GM08714 (cell line): ENCODE measurements around the gene SYT15.
"Not testable (repeated sequence)": the region's sequence is repeated elsewhere in the genome, so short reads cannot be mapped to it uniquely, and the experiment has no call there.

Source experiments
- H3K4me3 ChIP-seq: fragments of 200-500 bp; sonication (Bioruptor generic); 2 replicates; pipeline ENCODE4 v1.5.1; 2014; ENCODE audit warnings: mild to moderate bottlenecking, low read length, inconsistent platforms
- ZNF274 ChIP-seq: IDR thresholded peaks from 2 replicates; pipeline ENCODE4 v1.6.1; 2012; ENCODE audit warnings: mild to moderate bottlenecking, low read depth, low read length

The SYT15 gene

DNA sequence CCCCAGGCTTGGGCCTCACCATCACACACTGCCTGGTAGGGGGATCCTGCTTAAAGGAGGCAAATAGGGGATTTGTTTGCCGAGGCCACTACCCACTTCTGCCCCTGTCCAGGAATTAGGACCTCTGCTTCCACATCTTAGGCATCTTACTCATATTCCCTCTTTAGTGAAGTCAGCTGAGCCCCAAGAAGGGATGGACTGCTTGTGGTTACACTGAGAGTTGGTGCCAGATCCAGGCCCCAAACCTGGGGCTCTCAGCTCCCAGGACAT, 20.9 kb upstream of the SYT15 start:
- H3K4me3 ChIP-seq: no peak overlapping the region
- TF ChIP-seq ZNF274: no peak

GRCh38 chr10:46558392-46559185, 20.3 kb upstream of the SYT15 start:
- no peak for TF ChIP-seq ZNF274
- H3K4me3 ChIP-seq: no peak overlapping the region

DNA sequence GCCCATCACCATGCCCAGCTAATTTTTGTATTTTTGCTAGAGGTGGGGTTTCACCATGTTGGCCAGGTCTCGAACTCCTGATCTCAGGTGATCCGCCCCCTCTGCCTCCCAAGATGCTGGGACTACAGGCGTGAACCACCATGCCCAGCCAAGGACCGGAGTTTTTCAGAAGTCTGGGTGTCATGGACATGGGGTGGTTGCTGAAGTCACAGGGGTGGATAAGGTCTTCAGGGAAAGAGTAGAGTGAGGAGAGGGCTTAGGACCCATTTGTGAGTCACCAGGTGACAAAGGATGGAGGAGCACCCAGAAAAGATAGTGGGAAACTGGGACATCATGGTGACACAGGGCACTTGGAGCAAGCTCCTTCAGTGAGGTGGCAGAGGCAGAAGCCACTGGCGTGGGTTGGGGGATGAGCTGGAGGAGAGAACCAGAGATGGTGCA, 19.7 kb upstream of the SYT15 start:
- H3K4me3 ChIP-seq: no peak overlapping the region
- no peak for TF ChIP-seq ZNF274

DNA sequence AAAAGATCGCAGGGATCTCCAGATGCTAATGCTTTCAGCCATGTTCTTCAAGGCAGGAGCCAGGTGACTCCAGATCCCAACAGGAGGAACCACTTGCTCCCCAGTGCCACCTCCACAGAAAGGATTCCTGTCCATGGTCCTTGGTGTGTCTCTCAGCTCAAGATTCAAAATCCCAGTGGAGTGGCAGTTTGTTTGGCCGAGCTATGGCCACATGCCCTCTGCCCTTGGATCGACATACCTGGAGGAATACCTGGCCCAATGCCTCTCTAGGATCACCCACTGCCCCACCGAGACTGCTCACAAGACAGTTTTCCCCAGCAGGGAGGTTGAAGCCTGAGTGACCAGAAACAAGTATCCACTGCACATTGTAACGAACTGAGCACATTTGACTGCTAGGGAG, 18.5 kb upstream of the SYT15 start:
- TF ChIP-seq ZNF274: no peak

GRCh38 chr10:46560952-46561351, 18.0 kb upstream of the SYT15 start:
- no peak overlapping the region for H3K4me3 ChIP-seq
- no peak for TF ChIP-seq ZNF274

More for the DNA sequence above, 18.5 kb upstream of the SYT15 start:
- no peak overlapping the region for H3K4me3 ChIP-seq

- not testable (repeated sequence) for H3K4me3 ChIP-seq
These were observed 13.2 kb upstream of the SYT15 start for GRCh38 chr10:46565591-46566332.

DNA sequence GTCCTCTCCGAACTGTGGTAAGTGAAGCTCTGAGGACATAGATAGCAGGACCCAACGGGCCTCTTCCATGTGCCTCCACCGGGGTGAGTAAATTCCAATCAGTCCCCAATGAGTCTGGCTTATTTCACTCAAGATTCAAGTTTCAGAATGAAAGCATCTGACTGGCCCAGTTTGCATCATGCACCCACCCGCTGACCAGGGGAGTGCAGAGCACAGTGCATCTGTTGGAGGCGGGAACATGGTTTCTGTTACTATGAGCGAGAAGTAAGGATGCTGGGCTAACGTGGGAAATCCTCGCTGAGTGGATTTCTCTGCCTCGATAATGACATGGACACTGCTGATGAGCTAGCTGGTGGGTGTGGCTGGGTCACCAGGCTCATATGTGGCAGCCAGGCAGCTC, 11.8 kb upstream of the SYT15 start:
- not testable (repeated sequence) for H3K4me3 ChIP-seq

DNA sequence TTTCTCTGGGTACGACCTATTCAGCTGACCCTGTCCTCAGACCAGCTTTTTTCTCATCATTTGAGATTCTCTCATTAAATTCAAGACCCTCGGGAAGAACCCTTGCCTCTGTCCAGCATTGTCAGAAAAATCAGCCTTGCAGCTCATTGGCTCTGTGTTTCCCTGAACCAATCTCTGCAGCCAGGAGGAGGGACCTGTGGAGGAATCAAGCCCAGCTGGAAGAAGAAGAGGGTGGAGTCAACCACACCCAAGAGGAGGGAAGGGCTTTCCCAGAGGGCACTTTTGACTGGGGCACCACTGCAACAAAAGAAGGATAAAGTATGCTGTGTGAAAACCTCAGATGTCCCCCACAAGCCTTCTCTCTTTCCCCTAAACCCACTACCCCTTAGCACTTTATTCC, 8.3 kb upstream of the SYT15 start:
- not testable (repeated sequence) for H3K4me3 ChIP-seq

DNA sequence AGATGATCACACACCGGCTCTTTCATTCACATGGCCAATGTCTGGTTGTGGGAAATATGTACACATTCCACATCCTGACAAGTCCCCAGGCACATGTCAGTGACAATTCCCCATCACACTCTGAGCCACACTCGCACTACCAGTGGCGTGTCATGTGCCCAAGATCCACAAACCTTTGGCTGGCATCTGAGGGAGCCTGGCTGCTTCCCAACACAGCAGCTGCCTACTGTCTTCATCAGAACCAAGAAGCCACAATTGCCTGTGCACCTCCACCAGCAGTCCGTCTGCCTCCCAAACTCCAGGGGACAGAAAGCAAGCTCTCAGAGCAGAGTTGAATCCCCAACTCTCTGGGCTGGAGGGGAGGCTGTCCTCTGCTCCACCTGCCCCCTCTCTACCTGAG, 6.2 kb upstream of the SYT15 start:
- H3K4me3 ChIP-seq: not testable (repeated sequence)

- not testable (repeated sequence) for H3K4me3 ChIP-seq
These were observed 5.6 kb upstream of the SYT15 start for GRCh38 chr10:46573314-46573713.

- not testable (repeated sequence) for H3K4me3 ChIP-seq
These were observed 5.0 kb upstream of the SYT15 start for GRCh38 chr10:46573884-46574283.

DNA sequence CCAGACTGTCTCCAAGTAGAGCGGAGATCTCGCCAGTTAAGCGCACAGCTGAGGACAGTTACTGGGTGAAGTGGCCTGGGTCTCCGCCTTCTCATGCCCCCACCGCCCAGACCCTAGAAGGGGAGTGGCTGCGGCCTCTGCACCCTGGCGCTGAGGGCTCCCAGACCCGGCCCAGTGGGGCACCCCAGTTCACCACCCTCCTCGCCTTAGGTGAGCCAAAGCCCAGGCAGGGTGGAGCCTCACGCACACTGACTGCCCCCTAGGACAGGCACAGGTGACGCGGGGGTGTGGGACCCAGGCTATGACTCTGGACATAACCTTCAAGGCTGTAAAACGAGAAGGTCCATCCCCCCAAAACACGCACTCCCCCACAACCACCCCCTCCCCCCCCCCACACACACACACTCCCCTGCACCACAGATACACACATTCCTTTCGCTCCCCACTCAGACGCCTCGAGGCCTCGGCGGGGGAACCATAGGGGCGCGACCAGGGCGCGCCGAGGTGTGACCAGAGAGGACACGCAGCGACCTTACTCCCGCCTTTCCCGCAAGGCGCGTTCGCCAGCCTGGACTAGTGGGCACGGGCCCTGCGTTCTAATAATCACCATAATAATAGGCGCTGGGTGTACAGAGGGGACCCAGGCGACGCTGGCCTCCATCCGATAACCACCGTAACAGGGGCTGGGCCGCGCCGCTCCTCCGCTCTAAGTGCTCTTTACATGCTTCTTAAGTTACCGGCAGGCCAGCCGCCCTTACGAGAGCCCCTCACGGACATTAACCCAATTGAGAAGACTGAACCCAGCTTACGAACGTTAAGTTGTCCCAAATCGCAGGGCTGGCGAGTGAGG, 1.1 kb upstream of the SYT15 start:
- not testable (repeated sequence) for H3K4me3 ChIP-seq

- H3K4me3 ChIP-seq: not testable (repeated sequence)
These were observed 450 bp downstream of the SYT15 start for GRCh38 chr10:46579378-46579777.

DNA sequence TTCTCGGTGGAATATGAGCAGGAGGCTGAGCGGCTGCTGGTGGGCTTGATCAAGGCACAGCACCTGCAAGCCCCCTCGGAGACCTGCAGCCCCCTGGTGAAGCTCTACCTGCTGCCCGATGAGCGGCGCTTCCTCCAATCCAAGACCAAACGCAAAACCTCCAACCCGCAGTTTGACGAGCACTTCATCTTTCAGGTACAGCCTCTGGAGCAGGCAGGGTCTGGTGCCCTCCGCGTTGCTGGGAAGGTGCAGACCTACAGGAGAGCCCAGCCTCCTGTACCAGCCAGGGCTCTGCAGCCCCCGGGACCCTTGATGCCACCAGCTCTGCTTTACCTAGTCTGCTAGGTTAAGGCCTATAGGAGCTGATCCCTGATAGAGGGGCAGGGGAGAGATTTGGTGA, 3.1 kb downstream of the SYT15 start:
- not testable (repeated sequence) for H3K4me3 ChIP-seq

GRCh38 chr10:46582568-46582967, 3.6 kb downstream of the SYT15 start:
- H3K4me3 ChIP-seq: not testable (repeated sequence)

DNA sequence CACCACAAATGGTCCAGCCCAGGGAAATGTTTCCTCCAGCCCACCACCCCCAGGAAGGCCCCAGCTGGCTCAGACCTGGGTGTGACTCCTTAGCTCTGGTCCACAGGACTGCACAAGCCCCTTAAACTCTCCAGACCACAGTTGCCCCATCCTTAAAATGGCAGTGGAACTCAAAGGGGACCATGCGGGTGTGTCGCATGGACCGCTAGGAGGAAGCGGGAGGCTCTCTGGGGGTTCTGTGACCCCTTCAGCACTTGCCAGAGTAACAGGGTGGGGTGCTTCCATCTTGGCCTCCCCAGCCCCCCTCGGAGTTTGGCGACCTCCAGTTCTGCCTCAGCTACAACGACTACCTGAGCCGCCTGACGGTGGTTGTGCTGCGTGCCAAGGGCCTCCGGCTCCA, 5.3 kb downstream of the SYT15 start:
- H3K4me3 ChIP-seq: not testable (repeated sequence)

GRCh38 chr10:46585246-46585645, 6.3 kb downstream of the SYT15 start:
- not testable (repeated sequence) for H3K4me3 ChIP-seq

DNA sequence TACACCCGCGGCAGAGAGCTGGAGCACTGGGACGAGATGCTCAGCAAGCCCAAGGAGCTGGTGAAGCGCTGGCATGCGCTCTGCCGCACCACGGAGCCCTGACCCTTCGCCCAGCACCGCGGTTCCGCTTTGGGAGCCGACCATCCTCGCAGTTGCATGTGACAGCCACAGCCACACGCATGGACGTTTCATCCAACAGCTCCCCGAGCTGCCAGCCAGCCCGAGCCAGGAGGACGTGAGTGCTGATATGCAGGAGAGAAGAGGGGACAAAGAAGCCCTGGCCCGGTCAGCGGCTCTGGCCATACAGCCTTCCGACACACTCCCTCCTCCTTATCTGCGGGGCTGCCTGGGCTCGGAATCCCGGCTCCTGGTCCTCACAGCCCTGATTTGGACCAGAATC, 8.6 kb downstream of the SYT15 start:
- not testable (repeated sequence) for H3K4me3 ChIP-seq

GRCh38 chr10:46588221-46588620, 9.3 kb downstream of the SYT15 start:
- H3K4me3 ChIP-seq: not testable (repeated sequence)

DNA sequence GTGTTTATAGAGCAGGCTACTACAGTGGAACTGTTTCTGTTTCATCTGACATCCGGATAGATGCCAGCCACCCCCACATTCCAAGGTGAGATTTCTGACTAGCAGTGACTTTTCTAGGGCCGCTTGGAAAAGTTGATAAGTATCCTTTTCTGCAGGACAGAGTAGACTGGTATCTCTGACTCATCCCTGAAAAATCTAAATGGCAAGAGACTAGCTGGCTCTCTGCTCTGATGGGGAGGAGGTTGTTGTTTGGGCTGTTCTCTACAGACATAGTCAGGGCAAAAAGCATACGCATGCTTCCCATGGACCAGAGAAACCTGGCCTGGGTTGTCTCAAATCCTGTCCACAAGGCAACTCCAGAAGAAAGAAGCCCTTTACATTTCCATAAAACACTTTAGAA, 10.7 kb downstream of the SYT15 start:
- not testable (repeated sequence) for H3K4me3 ChIP-seq

- H3K4me3 ChIP-seq: not testable (repeated sequence)
These were observed 12.1 kb downstream of the SYT15 start for GRCh38 chr10:46591053-46591452.
